Measurements from ENCODE around the gene C2orf69. TPM values are rescaled to one million over a fixed set of nuclear protein-coding genes. Genes with fewer than 3 reads are reported as not detected.

C2orf69 gene
- total RNA-seq, 1 donor from 2014 or later: 7.9 TPM

DNA sequence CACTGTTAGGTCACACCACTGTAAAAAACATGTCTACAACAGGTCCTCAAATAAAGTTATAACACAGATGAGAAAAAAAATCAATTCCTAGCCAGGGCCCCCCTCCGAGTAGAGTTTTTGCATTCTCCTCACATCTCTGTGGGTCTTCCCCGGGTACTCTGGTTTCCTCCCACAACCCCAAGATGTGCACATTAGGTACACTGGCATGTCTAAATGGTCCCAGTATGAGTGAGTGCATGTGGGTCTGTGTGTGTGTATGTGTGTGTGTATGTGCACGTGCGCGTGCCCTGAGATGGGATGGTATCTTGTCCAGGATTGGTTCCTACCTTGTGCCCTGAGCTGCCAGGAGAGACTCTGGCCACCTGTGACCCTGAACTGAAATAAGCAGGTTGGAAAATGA, 39.3 kb downstream of the C2orf69 start:
- Mint-ChIP-seq H3K9me3 (ENCODE audit: unreplicated experiment) (no peaks in the 10 kb centered on the region), H3K4me3 (ENCODE audit: unreplicated experiment) (no peak overlapping the region), H3K36me3 (ENCODE audit: low read depth, unreplicated experiment) (peaks cover 4% of the 10 kb centered on the region), H3K27me3 (ENCODE audit: low read depth, unreplicated experiment) (no peaks in the 10 kb centered on the region), H3K4me1 (ENCODE audit: low read depth, unreplicated experiment) (peaks cover 4% of the 10 kb centered on the region), H3K27ac (ENCODE audit: unreplicated experiment) (no peak overlapping the region)
- Histone ChIP-seq H3K9ac (ENCODE audit: low read length) (no peak overlapping the region), H3K9me3 (ENCODE audit: insufficient read depth, low read depth, low read length) (no peaks in the 10 kb centered on the region), H4K20me1 (ENCODE audit: insufficient read depth, low read length) (peaks cover 13% of the 10 kb centered on the region), H3K4me2 (ENCODE audit: low read length) (no peak overlapping the region), H2AFZ (ENCODE audit: low read depth, low read length) (no peak overlapping the region), H3K4me3 (ENCODE audit: insufficient read depth, low read depth, low read length) (no peak overlapping the region), H3K27me3 (ENCODE audit: insufficient read depth, low read length) (no peaks in the 10 kb centered on the region), H3K27ac (ENCODE audit: low read depth, low read length) (no peak overlapping the region), H3K79me2 (ENCODE audit: insufficient read depth, low read length) (peaks cover 59% of the 10 kb centered on the region), H3K36me3 (ENCODE audit: insufficient read depth, low read length) (peaks cover 21% of the 10 kb centered on the region), H3K4me1 (ENCODE audit: insufficient read depth, low read length) (no peaks in the 10 kb centered on the region)
- no peak for FAIRE-seq
- DNase-seq (ENCODE audit: low read depth): no peak
- no peak for TF ChIP-seq EZH2 (IDR thresholded peaks at IDR 0.05; ENCODE audit: insufficient read depth, low read length)
- TF ChIP-seq, protein P1, sequence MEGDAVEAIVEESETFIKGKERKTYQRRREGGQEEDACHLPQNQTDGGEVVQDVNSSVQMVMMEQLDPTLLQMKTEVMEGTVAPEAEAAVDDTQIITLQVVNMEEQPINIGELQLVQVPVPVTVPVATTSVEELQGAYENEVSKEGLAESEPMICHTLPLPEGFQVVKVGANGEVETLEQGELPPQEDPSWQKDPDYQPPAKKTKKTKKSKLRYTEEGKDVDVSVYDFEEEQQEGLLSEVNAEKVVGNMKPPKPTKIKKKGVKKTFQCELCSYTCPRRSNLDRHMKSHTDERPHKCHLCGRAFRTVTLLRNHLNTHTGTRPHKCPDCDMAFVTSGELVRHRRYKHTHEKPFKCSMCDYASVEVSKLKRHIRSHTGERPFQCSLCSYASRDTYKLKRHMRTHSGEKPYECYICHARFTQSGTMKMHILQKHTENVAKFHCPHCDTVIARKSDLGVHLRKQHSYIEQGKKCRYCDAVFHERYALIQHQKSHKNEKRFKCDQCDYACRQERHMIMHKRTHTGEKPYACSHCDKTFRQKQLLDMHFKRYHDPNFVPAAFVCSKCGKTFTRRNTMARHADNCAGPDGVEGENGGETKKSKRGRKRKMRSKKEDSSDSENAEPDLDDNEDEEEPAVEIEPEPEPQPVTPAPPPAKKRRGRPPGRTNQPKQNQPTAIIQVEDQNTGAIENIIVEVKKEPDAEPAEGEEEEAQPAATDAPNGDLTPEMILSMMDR (IDR thresholded peaks at IDR 0.05; ENCODE audit: insufficient read depth, low read depth, low read length): no peak

DNA sequence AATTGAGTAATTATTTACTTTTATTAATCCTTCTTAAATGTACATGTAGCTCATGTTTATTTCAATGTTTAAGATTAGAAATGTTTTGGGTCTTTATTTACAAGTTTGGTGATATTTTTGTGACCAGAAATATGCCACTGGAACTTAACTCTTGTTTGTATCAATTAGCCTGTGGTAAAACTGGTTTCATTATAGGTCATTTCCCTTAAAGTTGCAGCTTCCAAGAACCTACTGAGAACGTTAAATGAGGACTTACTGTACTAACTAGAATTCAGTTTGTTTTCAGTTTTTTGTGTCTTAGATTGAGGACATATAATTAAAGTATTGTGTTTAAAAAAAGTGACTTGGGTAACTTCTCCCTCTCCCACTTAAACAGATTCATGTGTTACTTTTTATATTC, 39.9 kb downstream of the C2orf69 start:
- no peak overlapping the region for H3K27ac ChIP-seq (ENCODE audit: low read depth, low read length)
- Mint-ChIP-seq H3K36me3 (ENCODE audit: low read depth, unreplicated experiment) (peaks cover 4% of the 10 kb centered on the region), H3K9me3 (ENCODE audit: unreplicated experiment) (no peaks in the 10 kb centered on the region), H3K27ac (ENCODE audit: unreplicated experiment) (no peak overlapping the region), H3K4me1 (ENCODE audit: low read depth, unreplicated experiment) (peaks cover 4% of the 10 kb centered on the region), H3K27me3 (ENCODE audit: low read depth, unreplicated experiment) (no peaks in the 10 kb centered on the region), H3K4me3 (ENCODE audit: unreplicated experiment) (no peak overlapping the region)
- no peaks in the 10 kb centered on the region for H3K9me3 ChIP-seq (ENCODE audit: insufficient read depth, low read depth, low read length)
- no peaks in the 10 kb centered on the region for H3K27me3 ChIP-seq (ENCODE audit: insufficient read depth, low read length)
- no peak overlapping the region for H2AFZ ChIP-seq (ENCODE audit: low read depth, low read length)
- TF ChIP-seq, protein P1 (IDR thresholded peaks at IDR 0.05; ENCODE audit: insufficient read depth, low read depth, low read length): no peak
- TF ChIP-seq EZH2 (IDR thresholded peaks at IDR 0.05; ENCODE audit: insufficient read depth, low read length): no peak
- FAIRE-seq: no peak
- H3K9ac ChIP-seq (ENCODE audit: low read length): no peak overlapping the region
- no peak for DNase-seq (ENCODE audit: low read depth)
- H3K79me2 ChIP-seq (ENCODE audit: insufficient read depth, low read length): peaks cover 64% of the 10 kb centered on the region
- peaks cover 13% of the 10 kb centered on the region for H4K20me1 ChIP-seq (ENCODE audit: insufficient read depth, low read length)
- no peak overlapping the region for H3K4me2 ChIP-seq (ENCODE audit: low read length)
- no peaks in the 10 kb centered on the region for H3K4me1 ChIP-seq (ENCODE audit: insufficient read depth, low read length)
- no peak overlapping the region for H3K4me3 ChIP-seq (ENCODE audit: insufficient read depth, low read depth, low read length)
- peaks cover 20% of the 10 kb centered on the region for H3K36me3 ChIP-seq (ENCODE audit: insufficient read depth, low read length)

DNA sequence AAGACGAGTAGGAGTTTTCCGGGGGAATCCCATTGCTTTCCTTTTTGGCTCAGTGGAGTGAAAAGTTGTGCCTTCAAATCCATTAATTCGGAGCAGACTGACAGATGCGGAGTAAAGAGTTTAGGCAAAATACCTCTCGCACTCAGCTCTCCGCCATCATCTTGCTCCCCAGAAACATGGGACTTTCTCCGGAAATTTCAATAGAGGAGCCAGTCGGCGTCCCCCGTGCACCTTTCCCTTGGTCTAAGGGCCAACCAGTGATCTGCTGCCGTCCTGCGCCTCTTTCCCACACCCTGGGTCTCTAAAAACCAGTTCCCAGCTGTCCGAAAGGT, 43.9 kb downstream of the C2orf69 start:
- no peak for TF ChIP-seq EZH2 (IDR thresholded peaks at IDR 0.05; ENCODE audit: insufficient read depth, low read length)
- TF ChIP-seq, protein P1 (IDR thresholded peaks at IDR 0.05; ENCODE audit: insufficient read depth, low read depth, low read length): no peak
- DNase-seq (ENCODE audit: low read depth): peak; percentile 9
- no peaks in the 10 kb centered on the region for H3K9me3 Mint-ChIP-seq (ENCODE audit: unreplicated experiment)
- Histone ChIP-seq H3K9ac (ENCODE audit: low read length) (peak overlapping the region; percentile 88), H3K4me1 (ENCODE audit: insufficient read depth, low read length) (peaks cover 7% of the 10 kb centered on the region), H3K4me2 (ENCODE audit: low read length) (peak overlapping the region; percentile 91), H3K27ac (ENCODE audit: low read depth, low read length) (peak overlapping the region; percentile 90), H2AFZ (ENCODE audit: low read depth, low read length) (peak overlapping the region; percentile 99), H4K20me1 (ENCODE audit: insufficient read depth, low read length) (peaks cover 17% of the 10 kb centered on the region), H3K27me3 (ENCODE audit: insufficient read depth, low read length) (no peaks in the 10 kb centered on the region), H3K79me2 (ENCODE audit: insufficient read depth, low read length) (peaks cover 87% of the 10 kb centered on the region), H3K4me3 (ENCODE audit: insufficient read depth, low read depth, low read length) (peak overlapping the region; percentile 84), H3K36me3 (ENCODE audit: insufficient read depth, low read length) (peaks cover 19% of the 10 kb centered on the region), H3K9me3 (ENCODE audit: insufficient read depth, low read depth, low read length) (no peaks in the 10 kb centered on the region)
- H3K4me3 Mint-ChIP-seq (ENCODE audit: unreplicated experiment): peak overlapping the region; percentile 95
- FAIRE-seq: no peak
- H3K4me1 Mint-ChIP-seq (ENCODE audit: low read depth, unreplicated experiment): peaks cover 14% of the 10 kb centered on the region
- H3K27me3 Mint-ChIP-seq (ENCODE audit: low read depth, unreplicated experiment): no peaks in the 10 kb centered on the region
- H3K36me3 Mint-ChIP-seq (ENCODE audit: low read depth, unreplicated experiment): no peaks in the 10 kb centered on the region
- peak overlapping the region; percentile 92 for H3K27ac Mint-ChIP-seq (ENCODE audit: unreplicated experiment)

All from astrocyte (in vitro differentiated cells and primary cell).